ENCODE measurements around the gene ADCY7.

- TF ChIP-seq POLR2A (IDR thresholded peaks at IDR 0.05), result no peak
- no peak for TF ChIP-seq CTCF (IDR thresholded peaks at IDR 0.05)
Measured at GRCh38 chr16:50279504-50279865, 13.1 kb downstream of the ADCY7 start.
